Lower leg skin (tissue), 3 donors: ENCODE data around the gene MASP2.

Source experiments
- CTCF ChIP-seq, 3 donors: fragments of 450-650 bp; IDR thresholded peaks; one replicate each; pipeline ENCODE4 v1.5.1; 2016; ENCODE audit warnings: antibody characterized with exemption in 3 of 3, mild to moderate bottlenecking in 3 of 3, moderate library complexity in 2 of 3
- POLR2A ChIP-seq, 2 donors: fragments of 450-650 bp; IDR thresholded peaks; one replicate each; pipeline ENCODE4 v1.6.1; 2016 to 2017; ENCODE audit warnings: antibody characterized with exemption in 2 of 2, mild to moderate bottlenecking in 1 of 2, moderate library complexity in 1 of 2

GRCh38 chr1:10987840-10988417, 59.1 kb downstream of the MASP2 start:
- TF ChIP-seq POLR2A (IDR thresholded peaks at IDR 0.05) (no peak), CTCF (IDR thresholded peaks at IDR 0.05) (no peak)
